Measurements from ENCODE around the gene KBTBD12. TPM values are rescaled to one million over a fixed set of nuclear protein-coding genes. Genes with fewer than 3 reads are reported as not detected.

Gene KBTBD12
- total and polyA plus RNA-seq, 2 donors (not counting 3 experiments of a cell fraction or from before 2014, with no cell fraction given) = not detected

DNA sequence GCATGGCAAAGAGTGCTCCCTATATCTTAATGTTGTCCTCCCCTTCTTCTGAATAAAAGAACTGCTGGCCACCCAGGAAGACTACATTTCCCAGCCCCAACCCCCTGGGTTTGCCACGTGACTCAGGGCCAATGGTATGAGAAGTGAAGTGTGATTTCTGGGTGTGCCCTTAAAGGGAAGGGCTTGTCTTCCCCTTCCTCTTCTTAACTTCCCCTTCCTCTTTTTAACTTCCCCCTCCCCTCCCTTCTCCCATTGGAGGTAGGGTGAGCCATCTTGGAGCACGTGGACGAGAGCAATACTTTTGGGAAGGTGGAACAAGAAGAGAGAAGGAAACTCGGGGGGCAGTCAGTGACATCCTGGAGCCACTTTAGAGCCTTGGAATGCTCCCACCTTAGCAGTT lies 6.8 kb upstream of the KBTBD12 start:
- Histone ChIP-seq H3K9me1 (replicated peaks; ENCODE audit: control insufficient read depth, extremely low read depth, insufficient read depth, low read length) (no peaks in the 10 kb centered on the region), H3K9ac (replicated peaks; ENCODE audit: extremely low read depth, insufficient read depth, low read length) (no peak overlapping the region), H3K36me3 (ENCODE audit: control insufficient read depth in 2 of 2, extremely low read depth in 1 of 2, insufficient read depth in 2 of 2, low read length in 2 of 2) (no peaks in the 10 kb centered on the region), H4K20me1 (replicated peaks; ENCODE audit: control insufficient read depth, extremely low read depth, insufficient read depth, low read length) (no peaks in the 10 kb centered on the region), H3K9me3 (replicated peaks; ENCODE audit: control insufficient read depth, insufficient read depth, low read length) (no peaks in the 10 kb centered on the region), H3K27ac (ENCODE audit: insufficient read depth, low read depth, low read length) (no peak overlapping the region), H3K4me1 (ENCODE audit: control insufficient read depth, extremely low read depth, insufficient read depth, low read length) (no peaks in the 10 kb centered on the region), H3K4me3 (replicated peaks in 1 of 3; ENCODE audit: insufficient read depth in 1 of 3, low read depth in 1 of 3, low read length in 3 of 3) (no peak overlapping the region), H3K27me3 (ENCODE audit: control insufficient read depth in 2 of 2, insufficient read depth in 2 of 2, low read length in 2 of 2) (peaks cover 9 to 16% of the 10 kb centered on the region in 2 experiments), H3K4me2 (ENCODE audit: insufficient read depth, low read length) (no peak overlapping the region), H3K79me2 (ENCODE audit: control insufficient read depth, insufficient read depth, low read length) (no peaks in the 10 kb centered on the region), H2AFZ (ENCODE audit: low read depth, low read length) (no peak overlapping the region)
- no peak for DNase-seq (ENCODE audit: low read depth, low spot score)
- dilution Hi-C loops (cut with MboI; ENCODE audit: extremely low pct_ligation_motif_present, low sequenced_read_pairs) (no loop called here), intact Hi-C loops (cut with micrococcal nuclease) (no loop called here)
- ChIA-PET POLR2A (no interaction called here), CTCF (no interaction called here)
- TF ChIP-seq FOS (IDR thresholded peaks at IDR 0.05; ENCODE audit: borderline replicate concordance, insufficient read depth, low read length) (no peak), POLR2AphosphoS5 (IDR thresholded peaks at IDR 0.05; ENCODE audit: insufficient read depth, low read depth, low read length) (no peak), MYC (IDR thresholded peaks at IDR 0.05; ENCODE audit: low read depth, low read length) (no peak), POLR2A (IDR thresholded peaks at IDR 0.05; ENCODE audit: low read depth, low read length) (no peak), JUN (IDR thresholded peaks at IDR 0.05; ENCODE audit: borderline replicate concordance, insufficient read depth, insufficient read length, low read depth) (no peak), GATA2 (IDR thresholded peaks at IDR 0.05; ENCODE audit: insufficient read depth, insufficient read length, low read depth, low read length) (no peak), EZH2 (IDR thresholded peaks at IDR 0.05; ENCODE audit: borderline replicate concordance, low read depth, low read length, severe bottlenecking) (no peak)
- TF ChIP-seq, protein P1, sequence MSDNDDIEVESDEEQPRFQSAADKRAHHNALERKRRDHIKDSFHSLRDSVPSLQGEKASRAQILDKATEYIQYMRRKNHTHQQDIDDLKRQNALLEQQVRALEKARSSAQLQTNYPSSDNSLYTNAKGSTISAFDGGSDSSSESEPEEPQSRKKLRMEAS (IDR thresholded peaks at IDR 0.05; ENCODE audit: insufficient read depth, insufficient read length) = no peak
- TF ChIP-seq, protein P2, sequence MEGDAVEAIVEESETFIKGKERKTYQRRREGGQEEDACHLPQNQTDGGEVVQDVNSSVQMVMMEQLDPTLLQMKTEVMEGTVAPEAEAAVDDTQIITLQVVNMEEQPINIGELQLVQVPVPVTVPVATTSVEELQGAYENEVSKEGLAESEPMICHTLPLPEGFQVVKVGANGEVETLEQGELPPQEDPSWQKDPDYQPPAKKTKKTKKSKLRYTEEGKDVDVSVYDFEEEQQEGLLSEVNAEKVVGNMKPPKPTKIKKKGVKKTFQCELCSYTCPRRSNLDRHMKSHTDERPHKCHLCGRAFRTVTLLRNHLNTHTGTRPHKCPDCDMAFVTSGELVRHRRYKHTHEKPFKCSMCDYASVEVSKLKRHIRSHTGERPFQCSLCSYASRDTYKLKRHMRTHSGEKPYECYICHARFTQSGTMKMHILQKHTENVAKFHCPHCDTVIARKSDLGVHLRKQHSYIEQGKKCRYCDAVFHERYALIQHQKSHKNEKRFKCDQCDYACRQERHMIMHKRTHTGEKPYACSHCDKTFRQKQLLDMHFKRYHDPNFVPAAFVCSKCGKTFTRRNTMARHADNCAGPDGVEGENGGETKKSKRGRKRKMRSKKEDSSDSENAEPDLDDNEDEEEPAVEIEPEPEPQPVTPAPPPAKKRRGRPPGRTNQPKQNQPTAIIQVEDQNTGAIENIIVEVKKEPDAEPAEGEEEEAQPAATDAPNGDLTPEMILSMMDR (IDR thresholded peaks at IDR 0.05; ENCODE audit: extremely low read depth in 1 of 2, insufficient read depth in 1 of 2, low read depth in 1 of 2, low read length in 2 of 2) = no peak
- FAIRE-seq = no peak
- BruUV-seq (replicated peaks) = no TSS peak
